ENCODE measurements around the gene LRCOL1.

LRCOL1 gene

DNA sequence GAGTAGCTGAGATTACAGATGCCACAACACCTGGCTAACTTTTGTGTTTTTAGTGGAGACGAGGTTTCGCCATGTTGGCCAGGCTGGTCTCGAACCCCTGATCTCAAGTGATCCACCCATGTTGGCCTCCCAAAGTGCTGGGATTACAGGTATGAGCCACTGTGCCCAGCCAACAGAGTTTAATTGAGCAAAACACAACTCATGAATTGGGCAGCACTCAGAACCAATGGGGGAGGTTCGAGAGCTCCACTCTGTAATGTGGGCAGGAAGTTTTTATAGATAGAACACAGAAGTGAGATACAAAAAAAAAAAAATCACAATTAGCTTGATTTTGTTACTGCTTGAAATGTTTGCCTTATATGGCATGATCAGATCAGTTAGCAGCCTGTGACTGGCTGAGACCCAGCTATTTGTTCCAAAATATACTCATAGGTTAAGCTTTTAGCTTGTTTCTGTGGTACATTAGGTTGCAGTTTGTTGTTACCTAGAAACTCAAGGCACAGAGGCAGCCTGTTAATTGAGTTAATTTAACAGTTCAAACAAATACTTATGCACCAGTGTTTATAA is 6.8 kb upstream of the LRCOL1 start:
- no peak overlapping the region for H3K4me3 ChIP-seq (ENCODE audit: low read depth, low read length)
- TF ChIP-seq, protein P1, sequence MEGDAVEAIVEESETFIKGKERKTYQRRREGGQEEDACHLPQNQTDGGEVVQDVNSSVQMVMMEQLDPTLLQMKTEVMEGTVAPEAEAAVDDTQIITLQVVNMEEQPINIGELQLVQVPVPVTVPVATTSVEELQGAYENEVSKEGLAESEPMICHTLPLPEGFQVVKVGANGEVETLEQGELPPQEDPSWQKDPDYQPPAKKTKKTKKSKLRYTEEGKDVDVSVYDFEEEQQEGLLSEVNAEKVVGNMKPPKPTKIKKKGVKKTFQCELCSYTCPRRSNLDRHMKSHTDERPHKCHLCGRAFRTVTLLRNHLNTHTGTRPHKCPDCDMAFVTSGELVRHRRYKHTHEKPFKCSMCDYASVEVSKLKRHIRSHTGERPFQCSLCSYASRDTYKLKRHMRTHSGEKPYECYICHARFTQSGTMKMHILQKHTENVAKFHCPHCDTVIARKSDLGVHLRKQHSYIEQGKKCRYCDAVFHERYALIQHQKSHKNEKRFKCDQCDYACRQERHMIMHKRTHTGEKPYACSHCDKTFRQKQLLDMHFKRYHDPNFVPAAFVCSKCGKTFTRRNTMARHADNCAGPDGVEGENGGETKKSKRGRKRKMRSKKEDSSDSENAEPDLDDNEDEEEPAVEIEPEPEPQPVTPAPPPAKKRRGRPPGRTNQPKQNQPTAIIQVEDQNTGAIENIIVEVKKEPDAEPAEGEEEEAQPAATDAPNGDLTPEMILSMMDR (conservative IDR thresholded peaks at IDR 0.05; ENCODE audit: low read depth, low read length), result no peak
- no peak for DNase-seq (ENCODE audit: low read depth)

DNA sequence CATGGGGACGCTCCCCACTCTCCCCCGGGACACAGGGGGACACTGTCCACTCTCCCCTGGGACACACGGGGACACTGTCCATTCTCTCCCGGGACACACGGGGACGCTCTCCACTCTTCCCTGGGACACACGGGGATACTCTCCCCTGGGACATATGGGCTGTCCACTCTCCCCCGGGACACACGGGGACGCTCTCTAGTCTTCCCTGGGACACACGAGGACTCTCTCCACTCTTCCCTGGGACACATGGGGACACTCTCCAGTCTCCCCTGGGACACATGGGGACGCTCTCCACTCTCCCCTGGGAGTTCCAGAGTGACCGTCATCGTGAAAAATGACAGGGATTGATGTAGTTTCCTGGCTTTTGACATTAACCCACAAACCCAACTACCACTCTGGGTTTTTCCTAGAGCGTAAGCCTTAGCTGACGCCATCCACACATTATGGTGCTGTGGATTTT is 5.2 kb upstream of the LRCOL1 start:
- TF ChIP-seq, protein P1 (conservative IDR thresholded peaks at IDR 0.05; ENCODE audit: low read depth, low read length), result no peak
- H3K4me3 ChIP-seq (ENCODE audit: low read depth, low read length), result no peak overlapping the region
- DNase-seq (ENCODE audit: low read depth), result no peak

DNA sequence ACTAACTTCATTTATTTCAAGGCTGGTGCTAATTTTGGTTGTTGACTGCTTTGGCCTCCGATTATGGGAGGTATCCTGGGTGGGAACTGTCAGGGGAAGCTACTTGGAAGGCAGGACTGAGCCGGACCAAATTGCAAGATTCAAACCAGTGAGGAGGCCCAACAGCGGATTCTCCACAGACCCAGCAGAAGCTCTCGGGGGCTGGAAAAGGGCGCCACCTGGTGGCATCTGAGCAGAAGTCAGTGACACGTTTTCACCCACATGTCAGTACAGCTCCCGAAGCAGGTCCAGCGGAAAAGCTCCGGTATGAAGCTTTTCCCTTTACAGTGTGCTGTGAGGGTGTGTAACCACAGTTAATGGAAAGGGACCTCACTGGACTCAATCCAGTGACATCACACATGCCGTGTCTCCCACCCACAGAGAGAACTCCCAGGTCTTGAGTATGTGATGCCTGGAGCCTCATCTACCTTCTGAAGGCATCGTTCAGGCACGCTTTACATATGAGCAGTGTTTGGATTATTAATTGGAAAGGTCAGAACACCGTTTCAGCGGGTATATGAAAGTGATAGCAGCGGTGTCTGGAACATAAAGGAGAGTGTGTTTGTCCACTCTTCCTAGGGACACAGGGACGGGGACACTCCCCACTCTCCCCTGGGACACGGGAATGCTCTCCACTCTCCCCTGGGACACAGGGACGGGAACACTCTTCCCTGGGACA is 4.6 kb upstream of the LRCOL1 start:
- H3K4me3 ChIP-seq (ENCODE audit: low read depth, low read length), result no peak overlapping the region
- TF ChIP-seq, protein P1 (conservative IDR thresholded peaks at IDR 0.05; ENCODE audit: low read depth, low read length), result peak; percentile 92
- DNase-seq (ENCODE audit: low read depth), result peak; percentile 91

DNA sequence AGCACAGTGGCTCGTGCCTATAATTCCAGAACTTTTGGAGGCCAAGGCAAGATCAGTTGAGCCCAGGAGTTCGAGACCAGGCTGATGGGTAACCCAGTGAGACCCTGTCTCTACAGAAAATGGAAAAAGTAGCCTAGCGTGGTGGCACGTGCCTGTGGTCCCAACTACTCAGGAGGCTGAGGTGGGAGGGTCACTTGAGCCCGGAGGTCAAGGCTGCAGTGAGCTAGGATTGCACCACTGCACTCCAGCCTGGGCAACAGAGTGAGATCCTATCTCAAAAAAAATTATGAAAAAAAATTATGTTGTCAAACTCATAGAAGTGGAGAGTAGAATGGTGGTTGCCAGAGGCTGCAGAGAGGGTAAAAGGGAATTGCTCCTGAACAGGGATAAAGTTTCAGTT is 3.6 kb upstream of the LRCOL1 start:
- DNase-seq (ENCODE audit: low read depth), result no peak
- H3K4me3 ChIP-seq (ENCODE audit: low read depth, low read length), result no peak overlapping the region
- TF ChIP-seq, protein P1 (conservative IDR thresholded peaks at IDR 0.05; ENCODE audit: low read depth, low read length), result no peak

DNA sequence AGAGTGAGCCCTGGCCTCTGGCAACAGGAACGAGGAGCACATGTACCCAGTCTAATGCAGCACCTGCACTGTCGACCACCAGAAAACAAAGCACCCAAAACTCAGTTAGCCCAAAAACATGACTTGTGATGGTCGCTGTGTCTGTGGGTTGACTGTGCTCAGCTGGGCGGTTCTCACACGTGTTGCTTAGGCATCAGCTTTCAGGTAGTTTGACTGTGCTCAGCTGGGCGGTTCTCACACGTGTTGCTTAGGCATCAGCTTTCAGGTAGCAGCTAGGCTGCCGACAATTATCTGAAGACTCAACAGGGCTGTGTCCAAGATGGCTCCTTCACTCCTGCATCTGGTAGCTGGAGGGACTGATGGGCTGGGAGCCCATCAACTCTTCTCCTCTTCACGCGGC is 1.2 kb upstream of the LRCOL1 start:
- no peak overlapping the region for H3K4me3 ChIP-seq (ENCODE audit: low read depth, low read length)
- TF ChIP-seq, protein P1 (conservative IDR thresholded peaks at IDR 0.05; ENCODE audit: low read depth, low read length), result no peak
- no peak for DNase-seq (ENCODE audit: low read depth)

DNA sequence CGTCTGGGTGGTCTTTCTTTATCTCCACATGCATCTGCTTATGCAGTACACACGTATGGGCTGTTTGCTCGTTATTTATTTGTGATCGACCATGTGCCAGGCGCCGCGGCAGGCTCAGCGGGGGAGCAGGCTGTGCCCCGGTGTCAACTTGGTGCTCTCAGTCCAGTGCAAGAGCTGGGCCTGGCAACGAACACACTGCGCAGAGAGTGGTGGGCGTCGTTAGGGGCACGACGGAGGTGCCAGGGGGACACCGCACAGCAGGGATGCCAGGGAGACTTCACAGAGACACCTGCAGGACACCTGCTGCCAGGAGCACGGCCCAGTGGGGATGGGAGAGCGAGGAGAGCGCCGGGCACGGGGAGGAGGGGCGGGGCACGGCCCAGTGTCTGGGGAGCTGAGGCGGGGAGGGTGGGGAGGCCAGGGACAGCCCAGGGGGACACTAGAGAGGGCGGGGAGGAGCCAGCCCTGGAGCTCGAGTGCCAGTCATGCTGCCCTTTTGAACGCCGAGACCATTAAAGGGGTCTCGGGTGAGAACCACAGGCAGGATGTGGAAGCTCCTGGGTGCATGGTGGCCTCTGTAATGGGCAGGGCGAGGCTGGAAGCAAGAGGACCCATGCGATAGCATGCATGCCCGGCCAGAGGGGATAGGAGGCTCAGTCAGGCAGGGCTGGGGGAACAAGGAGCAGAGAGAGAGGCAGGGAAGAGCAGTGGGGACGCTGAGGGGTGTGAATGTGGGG is 652 bp upstream of the LRCOL1 start:
- H3K4me3 ChIP-seq (ENCODE audit: low read depth, low read length), result no peak overlapping the region
- TF ChIP-seq, protein P1 (conservative IDR thresholded peaks at IDR 0.05; ENCODE audit: low read depth, low read length), result no peak
- DNase-seq (ENCODE audit: low read depth), result no peak

Data from choroid plexus epithelial cell (primary cell).